Activated B cell treated with CpG ODN at 0.5 μM for 24 hours (primary cell): Measurements from ENCODE around the gene PEX13. TPM values are rescaled to one million over a fixed set of nuclear protein-coding genes. Genes with fewer than 3 reads are reported as not detected.

Experiments used
- ATAC-seq: fragments of 200-7000 bp; cut with Tn5 transposase; one replicate; pipeline ENCODE4 v1.10.0; 2021; ENCODE audit warnings: low read depth, mild to moderate bottlenecking, moderate library complexity
- CTCF ChIA-PET: fragments of 350-600 bp; sonication (Branson Sonifier 250); formaldehyde crosslinking; loops from one replicate; lab custom pipeline; 2021; ENCODE audit warnings: antibody characterized with exemption; lab: Charles Lee
- POLR2A ChIA-PET: fragments of 350-600 bp; sonication (Branson Sonifier 250); formaldehyde crosslinking; loops from one replicate; lab custom pipeline; 2021; ENCODE audit warnings: antibody characterized with exemption; lab: Charles Lee
- DNase-seq: peaks from one replicate; pipeline ENCODE4 v3.0.0; 2022
- H3K27ac Mint-ChIP-seq: one replicate; pipeline ENCODE4 v1.8.0; 2020; ENCODE audit warnings: mixed read lengths
- H3K27me3 Mint-ChIP-seq: one replicate; pipeline ENCODE4 v1.8.0; 2021; ENCODE audit warnings: mixed read lengths
- H3K36me3 Mint-ChIP-seq: one replicate; pipeline ENCODE4 v1.8.0; 2021; ENCODE audit warnings: low read depth, mixed read lengths
- H3K4me1 Mint-ChIP-seq: one replicate; pipeline ENCODE4 v1.8.0; 2021; ENCODE audit warnings: mixed read lengths
- H3K4me3 Mint-ChIP-seq: one replicate; pipeline ENCODE4 v1.8.0; 2020; ENCODE audit warnings: mild to moderate bottlenecking, mixed read lengths
- H3K9me3 Mint-ChIP-seq: one replicate; pipeline ENCODE4 v1.8.0; 2020; ENCODE audit warnings: mixed read lengths
- intact Hi-C: fragments of 100-400 bp; cut with micrococcal nuclease; formaldehyde crosslinking; loops from one replicate; pipeline ENCODE4 v1.15.1; 2024
- total RNA-seq: library from RNA; stranded (reverse); gene quantifications from 2 replicates; pipeline ENCODE4 v1.2.3, GENCODE V29; 2022
- TF ChIP-seq, protein P1 (sequence below): fragments of 200-600 bp; IDR thresholded peaks from one replicate; pipeline ENCODE4 v1.8.0; 2022; ENCODE audit warnings: antibody characterized with exemption, mild to moderate bottlenecking

PEX13 gene
- total RNA-seq, 1 donor from 2014 or later = 17.8 TPM

DNA sequence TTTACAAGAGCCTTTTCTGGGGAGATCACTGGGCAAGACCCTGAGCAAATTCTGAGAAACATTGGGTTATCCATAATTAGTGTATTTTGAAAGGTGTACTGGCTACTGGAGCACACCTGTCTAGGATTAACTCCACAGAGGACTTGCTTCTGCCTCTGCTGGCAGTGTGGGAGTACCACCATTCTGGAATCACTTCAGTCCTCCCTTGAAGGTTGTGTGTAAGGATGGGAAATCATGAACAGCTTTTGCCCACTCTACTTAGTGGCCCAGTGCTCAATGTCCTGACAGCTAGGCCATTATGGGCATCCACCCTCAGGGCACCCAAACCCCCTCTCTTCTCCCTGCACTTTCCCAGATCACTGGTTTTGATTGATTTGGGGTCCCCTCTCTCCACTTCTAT lies 40.0 kb downstream of the PEX13 start:
- Mint-ChIP-seq H3K27me3 (no peaks in the 10 kb centered on the region), H3K36me3 (peaks cover 19% of the 10 kb centered on the region), H3K4me3 (no peak overlapping the region), H3K9me3 (no peaks in the 10 kb centered on the region), H3K4me1 (no peaks in the 10 kb centered on the region), H3K27ac (no peak overlapping the region)
- intact Hi-C loops = no loop called here
- ChIA-PET POLR2A (no interaction called here), CTCF (no interaction called here)
- no peak for ATAC-seq
- TF ChIP-seq, protein P1, sequence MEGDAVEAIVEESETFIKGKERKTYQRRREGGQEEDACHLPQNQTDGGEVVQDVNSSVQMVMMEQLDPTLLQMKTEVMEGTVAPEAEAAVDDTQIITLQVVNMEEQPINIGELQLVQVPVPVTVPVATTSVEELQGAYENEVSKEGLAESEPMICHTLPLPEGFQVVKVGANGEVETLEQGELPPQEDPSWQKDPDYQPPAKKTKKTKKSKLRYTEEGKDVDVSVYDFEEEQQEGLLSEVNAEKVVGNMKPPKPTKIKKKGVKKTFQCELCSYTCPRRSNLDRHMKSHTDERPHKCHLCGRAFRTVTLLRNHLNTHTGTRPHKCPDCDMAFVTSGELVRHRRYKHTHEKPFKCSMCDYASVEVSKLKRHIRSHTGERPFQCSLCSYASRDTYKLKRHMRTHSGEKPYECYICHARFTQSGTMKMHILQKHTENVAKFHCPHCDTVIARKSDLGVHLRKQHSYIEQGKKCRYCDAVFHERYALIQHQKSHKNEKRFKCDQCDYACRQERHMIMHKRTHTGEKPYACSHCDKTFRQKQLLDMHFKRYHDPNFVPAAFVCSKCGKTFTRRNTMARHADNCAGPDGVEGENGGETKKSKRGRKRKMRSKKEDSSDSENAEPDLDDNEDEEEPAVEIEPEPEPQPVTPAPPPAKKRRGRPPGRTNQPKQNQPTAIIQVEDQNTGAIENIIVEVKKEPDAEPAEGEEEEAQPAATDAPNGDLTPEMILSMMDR = no peak
- no peak for DNase-seq

DNA sequence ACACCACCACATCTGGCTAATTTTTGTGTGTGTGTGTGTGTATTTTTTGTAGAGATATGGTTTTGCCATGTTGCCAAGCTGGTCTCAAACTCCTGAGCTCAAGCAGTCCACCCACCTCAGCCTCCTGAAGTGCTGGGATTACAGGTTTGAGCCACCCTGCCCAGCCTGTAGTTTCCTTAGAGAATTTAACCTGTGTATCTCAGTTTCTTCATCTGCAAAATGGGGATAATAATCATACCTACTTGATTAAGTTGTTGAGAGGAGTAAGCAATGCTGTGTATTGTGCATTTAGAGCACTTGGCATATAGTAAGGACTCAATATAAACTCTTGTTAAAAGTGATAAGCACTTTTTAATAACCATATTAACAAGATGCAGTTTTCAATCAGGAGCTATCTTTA lies 41.9 kb downstream of the PEX13 start:
- no peaks in the 10 kb centered on the region for H3K9me3 Mint-ChIP-seq
- H3K27ac Mint-ChIP-seq = no peak overlapping the region
- ATAC-seq (no peak), DNase-seq (no peak)
- POLR2A ChIA-PET = no interaction called here
- no peak overlapping the region for H3K4me3 Mint-ChIP-seq
- H3K4me1 Mint-ChIP-seq = no peaks in the 10 kb centered on the region
- intact Hi-C loops = no loop called here
- no peaks in the 10 kb centered on the region for H3K27me3 Mint-ChIP-seq
- H3K36me3 Mint-ChIP-seq = peaks cover 14% of the 10 kb centered on the region
- TF ChIP-seq, protein P1 = no peak
- CTCF ChIA-PET = no interaction called here

DNA sequence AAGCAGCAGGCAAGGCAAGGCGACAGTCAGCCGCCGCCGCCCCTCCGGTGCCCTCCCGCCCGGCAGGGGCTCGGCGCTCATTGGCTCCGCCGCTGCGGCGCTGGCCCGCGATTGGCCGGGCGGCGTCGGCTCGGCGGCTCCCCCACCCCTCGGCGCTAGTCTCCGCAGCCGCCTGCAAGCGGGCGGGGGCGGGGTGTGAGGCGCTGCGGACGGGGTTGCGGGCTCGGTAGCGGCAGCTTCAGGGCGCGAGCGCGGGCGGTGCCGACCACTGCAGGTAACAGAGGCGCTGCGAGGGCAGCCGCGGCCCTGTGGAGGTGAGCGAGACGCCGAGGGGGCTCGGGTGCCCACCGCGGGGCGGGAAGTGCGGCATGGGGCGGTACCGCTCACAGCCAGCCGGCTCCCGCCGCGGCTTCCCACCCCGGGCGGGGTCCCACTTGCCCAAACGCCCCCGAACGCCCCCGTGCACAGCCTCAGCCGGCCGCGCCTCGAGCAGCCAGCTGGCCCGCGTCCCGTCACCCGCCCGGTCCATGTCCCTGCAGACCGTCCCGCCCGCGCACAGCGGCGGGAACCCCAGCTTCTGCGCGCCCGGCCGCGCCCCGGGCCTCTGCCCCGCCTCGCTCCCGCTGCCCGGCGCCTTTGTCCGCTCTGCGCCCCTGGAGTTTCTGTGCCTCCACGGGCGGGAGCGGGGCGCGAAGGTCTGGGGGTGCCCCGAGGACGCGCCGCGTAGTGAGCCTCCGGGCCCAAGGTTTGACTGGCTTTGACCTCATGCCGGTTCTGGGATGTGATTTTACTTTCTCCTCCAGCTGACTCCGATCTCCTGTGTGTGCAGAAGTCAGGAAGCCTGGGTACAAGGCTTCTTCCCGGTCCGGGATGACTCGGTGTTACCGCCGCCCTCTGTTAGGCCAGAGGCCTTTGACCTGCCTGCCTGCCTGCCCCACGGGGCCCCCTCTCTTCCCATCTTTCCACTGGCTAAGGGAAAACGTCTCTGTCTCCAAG lies 48.5 kb downstream of the PEX13 start, which contains the start of gene SANBR:
TSS of gene SANBR (plus strand) at position 158 of the 996 bp plus-strand sequence. CDS start 4,480 bp downstream, outside the sequence.
- Mint-ChIP-seq H3K4me3 (peak within 1 kb of the TSS; percentile 96), H3K27ac (peak within 1 kb of the TSS; percentile 82), H3K27me3 (no peaks in the 10 kb centered on the region), H3K4me1 (peaks cover 11% of the 10 kb centered on the region), H3K9me3 (no peaks in the 10 kb centered on the region), H3K36me3 (peaks cover 4% of the 10 kb centered on the region)
- ChIA-PET POLR2A (interaction anchor here (0.6 to 2.8 kb wide), 5 partner anchors 49 to 472 kb away, joined by 3 to 15 read pairs (median 3); partner anchors contain the start of genes PEX13 and XPO1), CTCF (no interaction called here)
- peak; percentile 98 for ATAC-seq
- peak; percentile 85 for DNase-seq
- TF ChIP-seq, protein P1 = no peak
- intact Hi-C loops = loop anchor here (1.0 to 5.0 kb wide), 5 partner anchors 49 to 1641 kb away; partner anchors contain the start of genes EHBP1, PAPOLG, PEX13 and XPO1

DNA sequence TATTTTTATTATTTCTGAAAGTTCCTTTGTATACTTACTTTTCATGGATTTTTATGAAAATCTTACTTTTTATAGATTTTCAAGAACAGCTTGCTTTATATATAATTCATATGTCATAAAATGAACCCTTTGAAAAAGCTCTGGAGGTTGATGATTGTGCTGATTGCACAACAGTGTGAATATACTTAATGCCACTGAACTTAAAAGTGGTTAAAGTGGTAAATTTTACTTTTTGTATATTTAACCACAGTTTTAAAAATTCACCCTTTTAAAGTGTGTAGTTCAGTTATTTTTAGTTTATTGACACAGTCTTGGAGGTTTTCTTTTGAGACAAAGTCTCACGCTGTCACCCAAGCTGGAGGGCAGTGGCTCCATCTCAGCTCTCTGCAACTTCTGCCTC lies 56.6 kb downstream of the PEX13 start:
- TF ChIP-seq, protein P1 = no peak
- Mint-ChIP-seq H3K9me3 (no peaks in the 10 kb centered on the region), H3K36me3 (peaks cover 5% of the 10 kb centered on the region), H3K27ac (no peak overlapping the region), H3K4me3 (no peak overlapping the region), H3K27me3 (no peaks in the 10 kb centered on the region), H3K4me1 (no peaks in the 10 kb centered on the region)
- CTCF ChIA-PET = no interaction called here
- POLR2A ChIA-PET = no interaction called here
- intact Hi-C loops = no loop called here
- no peak for ATAC-seq
- DNase-seq = no peak

DNA sequence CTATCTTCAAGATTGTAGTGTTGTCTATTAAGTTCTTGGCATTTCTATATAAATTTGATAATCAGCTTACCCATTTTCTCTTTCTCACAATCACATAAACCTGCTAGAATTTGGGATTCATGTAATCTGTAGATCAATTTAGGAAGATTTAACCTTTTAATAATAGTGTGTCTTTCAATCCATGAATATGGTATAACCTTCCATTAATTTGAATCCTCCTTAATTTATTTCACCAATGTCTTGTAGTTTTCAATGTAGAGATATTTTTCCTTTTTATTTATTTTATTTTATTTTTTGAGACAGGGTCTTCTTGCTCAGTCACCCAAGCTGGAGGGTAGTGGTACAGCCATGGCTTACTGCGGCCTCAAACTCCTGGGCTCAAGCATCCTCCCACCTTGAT lies 68.4 kb downstream of the PEX13 start:
- H3K9me3 Mint-ChIP-seq = no peaks in the 10 kb centered on the region
- TF ChIP-seq, protein P1 = no peak
- ChIA-PET CTCF (no interaction called here), POLR2A (no interaction called here)
- ATAC-seq (no peak), DNase-seq (no peak)
- no peak overlapping the region for H3K27ac Mint-ChIP-seq
- no peaks in the 10 kb centered on the region for H3K27me3 Mint-ChIP-seq
- intact Hi-C loops = no loop called here
- H3K36me3 Mint-ChIP-seq = no peaks in the 10 kb centered on the region
- no peak overlapping the region for H3K4me3 Mint-ChIP-seq
- H3K4me1 Mint-ChIP-seq = no peaks in the 10 kb centered on the region
